Measurements from ENCODE around the gene CATSPERE. TPM values are rescaled to one million over a fixed set of nuclear protein-coding genes. Genes with fewer than 3 reads are reported as not detected.

The CATSPERE gene
- total and polyA plus RNA-seq, 7 experiments from 2014 or later = 0.24 to 2.2 (median 1.0) TPM

- ChIA-PET CTCF (no interaction called here), POLR2A (no interaction called here)
- H3K4me3 ChIP-seq (ENCODE audit: low read length) = no peak overlapping the region
- no peak for ATAC-seq
- no peaks in the 10 kb centered on the region for H3K9me3 ChIP-seq (ENCODE audit: control insufficient read depth in 2 of 3, low read length in 3 of 3)
- DNase-seq = no peak
- H3K27me3 Mint-ChIP-seq = no peaks in the 10 kb centered on the region
- H3K4me3 Mint-ChIP-seq = no peak overlapping the region
- H3K9me3 Mint-ChIP-seq = no peaks in the 10 kb centered on the region
- H3K27ac Mint-ChIP-seq = no peak overlapping the region
- no peaks in the 10 kb centered on the region for H3K27me3 ChIP-seq (ENCODE audit: control insufficient read depth in 2 of 2, insufficient read depth in 2 of 2, low read length in 2 of 2)
- peaks cover 5 to 53% (median 21%) of the 10 kb centered on the region in 3 experiments for H3K36me3 ChIP-seq (ENCODE audit: control insufficient read depth in 2 of 3, insufficient read depth in 3 of 3, low read length in 3 of 3)
- no peaks in the 10 kb centered on the region for H3K4me1 ChIP-seq (ENCODE audit: control insufficient read depth in 2 of 2, insufficient read depth in 2 of 2, low read length in 2 of 2)
- no peak overlapping the region for H3K27ac ChIP-seq (ENCODE audit: low read depth, low read length)
- peaks cover 2 to 12% (median 4%) of the 10 kb centered on the region in 7 donors for H3K4me1 Mint-ChIP-seq
- peaks cover 14 to 57% (median 36%) of the 10 kb centered on the region in 5 donors for H3K36me3 Mint-ChIP-seq
- intact Hi-C loops (cut with micrococcal nuclease) = no loop called here
Observed at GRCh38 chr1:244422174-244422573, 38.9 kb upstream of the CATSPERE start.

- Histone ChIP-seq H3K4me3 (ENCODE audit: low read length) (no peak overlapping the region), H3K27ac (ENCODE audit: low read depth, low read length) (no peak overlapping the region), H3K27me3 (ENCODE audit: control insufficient read depth in 2 of 2, insufficient read depth in 2 of 2, low read length in 2 of 2) (no peaks in the 10 kb centered on the region), H3K36me3 (ENCODE audit: control insufficient read depth in 2 of 3, insufficient read depth in 3 of 3, low read length in 3 of 3) (peaks cover 5 to 28% (median 17%) of the 10 kb centered on the region in 3 experiments), H3K9me3 (ENCODE audit: control insufficient read depth in 2 of 3, low read length in 3 of 3) (no peaks in the 10 kb centered on the region), H3K4me1 (ENCODE audit: control insufficient read depth in 2 of 2, insufficient read depth in 2 of 2, low read length in 2 of 2) (no peaks in the 10 kb centered on the region)
- Mint-ChIP-seq H3K4me1 (peaks cover 12 to 20% (median 18%) of the 10 kb centered on the region in 7 donors), H3K27me3 (no peaks in the 10 kb centered on the region), H3K9me3 (no peaks in the 10 kb centered on the region), H3K4me3 (no peak overlapping the region), H3K27ac (peak overlapping the region in 5 of 9 donors; percentile 4 to 80 (median 8)), H3K36me3 (peaks cover 10 to 40% (median 26%) of the 10 kb centered on the region in 5 donors)
- CTCF ChIA-PET = no interaction called here
- POLR2A ChIA-PET = no interaction called here
- intact Hi-C loops (cut with micrococcal nuclease) = no loop called here
- ATAC-seq (no peak), DNase-seq (no peak)
Observed at GRCh38 chr1:244424649-244425334, 36.3 kb upstream of the CATSPERE start.

GRCh38 chr1:244427647-244428046 is 33.4 kb upstream of the CATSPERE start:
- no peaks in the 10 kb centered on the region for H3K9me3 ChIP-seq (ENCODE audit: control insufficient read depth in 2 of 3, low read length in 3 of 3)
- Mint-ChIP-seq H3K4me3 (no peak overlapping the region), H3K4me1 (peaks cover 14 to 26% (median 19%) of the 10 kb centered on the region in 7 donors), H3K36me3 (peaks cover 8 to 38% (median 25%) of the 10 kb centered on the region in 5 donors), H3K27me3 (no peaks in the 10 kb centered on the region), H3K9me3 (no peaks in the 10 kb centered on the region), H3K27ac (no peak overlapping the region)
- no peak for DNase-seq
- ChIA-PET CTCF (no interaction called here), POLR2A (no interaction called here)
- peaks cover 11 to 25% (median 16%) of the 10 kb centered on the region in 3 experiments for H3K36me3 ChIP-seq (ENCODE audit: control insufficient read depth in 2 of 3, insufficient read depth in 3 of 3, low read length in 3 of 3)
- no peaks in the 10 kb centered on the region for H3K4me1 ChIP-seq (ENCODE audit: control insufficient read depth in 2 of 2, insufficient read depth in 2 of 2, low read length in 2 of 2)
- H3K27me3 ChIP-seq (ENCODE audit: control insufficient read depth in 2 of 2, insufficient read depth in 2 of 2, low read length in 2 of 2) = no peaks in the 10 kb centered on the region
- H3K4me3 ChIP-seq (ENCODE audit: low read length) = no peak overlapping the region
- intact Hi-C loops (cut with micrococcal nuclease) = no loop called here
- ATAC-seq = no peak
- H3K27ac ChIP-seq (ENCODE audit: low read depth, low read length) = no peak overlapping the region

- Mint-ChIP-seq H3K4me3 (no peak overlapping the region), H3K27ac (no peak overlapping the region), H3K9me3 (no peaks in the 10 kb centered on the region), H3K27me3 (no peaks in the 10 kb centered on the region), H3K36me3 (peaks cover 8 to 35% (median 19%) of the 10 kb centered on the region in 5 donors), H3K4me1 (peaks cover 12 to 26% (median 20%) of the 10 kb centered on the region in 7 donors)
- POLR2A ChIA-PET = no interaction called here
- CTCF ChIA-PET = no interaction called here
- H3K4me3 ChIP-seq (ENCODE audit: low read length) = no peak overlapping the region
- no peaks in the 10 kb centered on the region for H3K27me3 ChIP-seq (ENCODE audit: control insufficient read depth in 2 of 2, insufficient read depth in 2 of 2, low read length in 2 of 2)
- intact Hi-C loops (cut with micrococcal nuclease) = no loop called here
- no peak overlapping the region for H3K27ac ChIP-seq (ENCODE audit: low read depth, low read length)
- H3K4me1 ChIP-seq (ENCODE audit: control insufficient read depth in 2 of 2, insufficient read depth in 2 of 2, low read length in 2 of 2) = no peaks in the 10 kb centered on the region
- peaks cover 7 to 14% (median 7%) of the 10 kb centered on the region in 3 experiments for H3K36me3 ChIP-seq (ENCODE audit: control insufficient read depth in 2 of 3, insufficient read depth in 3 of 3, low read length in 3 of 3)
- DNase-seq (no peak), ATAC-seq (no peak)
- no peaks in the 10 kb centered on the region for H3K9me3 ChIP-seq (ENCODE audit: control insufficient read depth in 2 of 3, low read length in 3 of 3)
Observed at GRCh38 chr1:244429818-244430217, 31.3 kb upstream of the CATSPERE start.

- DNase-seq (no peak), ATAC-seq (no peak)
- Mint-ChIP-seq H3K9me3 (no peaks in the 10 kb centered on the region), H3K4me1 (peaks cover 18 to 34% (median 22%) of the 10 kb centered on the region in 7 donors), H3K27ac (no peak overlapping the region), H3K4me3 (no peak overlapping the region), H3K27me3 (no peaks in the 10 kb centered on the region), H3K36me3 (peaks cover 8 to 38% (median 25%) of the 10 kb centered on the region in 5 donors)
- ChIA-PET CTCF (no interaction called here), POLR2A (interaction anchor here (0.6 to 0.8 kb wide), 3 partner anchors 33 to 1117 kb away, joined by 3 read pairs; no protein-coding TSS in a partner anchor)
- intact Hi-C loops (cut with micrococcal nuclease) = no loop called here
- Histone ChIP-seq H3K27me3 (ENCODE audit: control insufficient read depth in 2 of 2, insufficient read depth in 2 of 2, low read length in 2 of 2) (no peaks in the 10 kb centered on the region), H3K4me3 (ENCODE audit: low read length) (no peak overlapping the region), H3K9me3 (ENCODE audit: control insufficient read depth in 2 of 3, low read length in 3 of 3) (no peaks in the 10 kb centered on the region), H3K4me1 (ENCODE audit: control insufficient read depth in 2 of 2, insufficient read depth in 2 of 2, low read length in 2 of 2) (no peaks in the 10 kb centered on the region), H3K27ac (ENCODE audit: low read depth, low read length) (no peak overlapping the region), H3K36me3 (ENCODE audit: control insufficient read depth in 2 of 3, insufficient read depth in 3 of 3, low read length in 3 of 3) (peaks cover 7 to 24% (median 13%) of the 10 kb centered on the region in 3 experiments)
Observed at GRCh38 chr1:244431166-244431565, 29.9 kb upstream of the CATSPERE start.

- Mint-ChIP-seq H3K9me3 (no peaks in the 10 kb centered on the region), H3K27me3 (no peaks in the 10 kb centered on the region), H3K4me1 (peaks cover 21 to 44% (median 35%) of the 10 kb centered on the region in 7 donors), H3K4me3 (no peak overlapping the region), H3K27ac (peak overlapping the region in 3 of 9 donors; percentile 19 to 80 (median 65)), H3K36me3 (peaks cover 5 to 31% (median 18%) of the 10 kb centered on the region in 5 donors)
- intact Hi-C loops (cut with micrococcal nuclease) = loop anchor here (2.0 kb wide), 1 partner anchor 15 kb away; the partner anchor contains the start of gene ADSS2 (in 2 of the 2)
- ATAC-seq (no peak), DNase-seq (peak in 1 of 9 donors; percentile 42)
- H3K36me3 ChIP-seq (ENCODE audit: control insufficient read depth in 2 of 3, insufficient read depth in 3 of 3, low read length in 3 of 3) = peaks cover 6 to 20% (median 7%) of the 10 kb centered on the region in 3 experiments
- ChIA-PET POLR2A (no interaction called here), CTCF (no interaction called here)
- H3K27ac ChIP-seq (ENCODE audit: low read depth, low read length) = no peak overlapping the region
- H3K4me3 ChIP-seq (ENCODE audit: low read length) = no peak overlapping the region
- H3K9me3 ChIP-seq (ENCODE audit: control insufficient read depth in 2 of 3, low read length in 3 of 3) = no peaks in the 10 kb centered on the region
- H3K27me3 ChIP-seq (ENCODE audit: control insufficient read depth in 2 of 2, insufficient read depth in 2 of 2, low read length in 2 of 2) = no peaks in the 10 kb centered on the region
- no peaks in the 10 kb centered on the region for H3K4me1 ChIP-seq (ENCODE audit: control insufficient read depth in 2 of 2, insufficient read depth in 2 of 2, low read length in 2 of 2)
Observed at GRCh38 chr1:244435562-244436205, 25.4 kb upstream of the CATSPERE start.
